ENCODE results near the gene TRIM41. TPM values are rescaled to one million over a fixed set of nuclear protein-coding genes. Genes with fewer than 3 reads are reported as not detected.
"Not testable (repeated sequence)": the region's sequence is repeated elsewhere in the genome, so short reads cannot be mapped to it uniquely, and the experiment has no call there.

Gene TRIM41
- total RNA-seq, 1 donor from 2014 or later: 17.5 TPM

DNA sequence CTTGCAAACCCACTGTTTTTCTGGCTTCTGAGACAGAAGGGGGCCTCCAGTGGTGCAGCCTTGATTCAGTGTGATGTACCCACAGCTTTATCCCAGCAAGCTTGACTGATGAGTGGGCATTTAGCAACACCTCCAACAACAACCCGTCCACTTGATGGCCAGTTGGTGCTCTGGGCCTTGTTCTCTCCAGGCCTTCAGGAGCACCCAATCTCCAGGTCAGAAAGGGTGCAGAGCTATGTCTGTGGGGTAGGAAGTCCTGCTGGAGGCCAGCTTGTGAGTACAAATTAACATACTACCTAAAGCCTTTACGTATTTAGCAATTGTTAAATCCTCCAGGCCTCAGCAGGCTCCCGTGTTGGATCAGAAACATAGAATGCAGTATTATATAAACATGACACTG lies 48.0 kb downstream of the TRIM41 start:
- no peak for TF ChIP-seq CTCF (IDR thresholded peaks at IDR 0.05; ENCODE audit: insufficient read depth, low read length, poor library complexity, severe bottlenecking)
- no peak overlapping the region for H3K4me3 ChIP-seq (ENCODE audit: low read depth, low read length)
- DNase-seq (ENCODE audit: low read depth): no peak
- H3K27me3 ChIP-seq (ENCODE audit: control insufficient read depth, insufficient read depth, low read length): no peaks in the 10 kb centered on the region
- no peaks in the 10 kb centered on the region for H3K36me3 ChIP-seq (ENCODE audit: control insufficient read depth, insufficient read depth, low read length)

DNA sequence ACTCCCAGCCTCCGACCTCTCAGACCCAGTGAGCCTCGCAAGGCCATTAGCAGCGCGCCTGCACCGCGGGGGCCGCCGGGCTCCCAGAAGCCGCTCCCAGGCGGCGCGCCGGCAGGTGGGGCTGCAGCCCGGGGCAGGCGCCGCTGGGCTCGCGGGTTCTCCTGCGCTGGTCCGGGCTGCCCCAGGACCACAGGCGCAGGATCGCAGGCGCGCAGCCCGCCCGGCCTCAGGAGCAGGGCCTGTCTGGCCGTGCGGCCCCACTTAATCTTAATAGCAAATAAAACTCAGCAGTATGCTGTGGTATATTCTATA lies 50.3 kb downstream of the TRIM41 start:
- not testable (repeated sequence) for H3K4me3 ChIP-seq (ENCODE audit: low read depth, low read length); DNase-seq (ENCODE audit: low read depth); H3K27me3 ChIP-seq (ENCODE audit: control insufficient read depth, insufficient read depth, low read length); H3K36me3 ChIP-seq (ENCODE audit: control insufficient read depth, insufficient read depth, low read length)

DNA sequence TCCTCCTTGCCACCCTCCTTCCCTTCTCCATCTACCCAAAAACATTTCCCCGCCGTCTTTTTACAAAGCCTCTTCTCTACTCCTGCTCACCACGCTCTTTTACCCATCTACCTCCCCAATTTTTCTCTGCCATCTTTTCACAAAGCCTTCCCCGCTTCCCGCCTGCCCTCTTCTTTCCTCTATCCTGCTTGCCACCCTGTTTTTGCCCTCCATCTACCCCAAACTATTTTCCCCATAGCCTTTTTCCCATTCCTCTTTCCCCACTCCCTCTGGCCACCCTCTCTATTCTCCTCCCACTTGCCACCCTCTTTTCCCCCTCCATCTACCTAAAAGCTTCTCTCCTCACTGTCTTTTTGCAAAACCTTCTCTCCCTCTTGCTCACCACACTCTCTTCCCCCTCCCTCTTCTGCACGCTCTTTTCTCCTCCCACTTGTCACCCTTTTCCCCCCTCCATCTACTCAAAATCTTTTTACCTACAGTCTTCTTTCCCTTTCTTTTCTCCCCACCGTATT lies 57.2 kb downstream of the TRIM41 start:
- Histone ChIP-seq H3K27me3 (ENCODE audit: control insufficient read depth, insufficient read depth, low read length) (no peaks in the 10 kb centered on the region), H3K4me3 (ENCODE audit: low read depth, low read length) (no peak overlapping the region), H3K36me3 (ENCODE audit: control insufficient read depth, insufficient read depth, low read length) (no peaks in the 10 kb centered on the region)
- no peak for DNase-seq (ENCODE audit: low read depth)
- TF ChIP-seq CTCF (IDR thresholded peaks at IDR 0.05; ENCODE audit: insufficient read depth, low read length, poor library complexity, severe bottlenecking): no peak

GRCh38 chr5:181281077-181281983 lies 58.2 kb downstream of the TRIM41 start:
- Histone ChIP-seq H3K36me3 (ENCODE audit: control insufficient read depth, insufficient read depth, low read length) (no peaks in the 10 kb centered on the region), H3K27me3 (ENCODE audit: control insufficient read depth, insufficient read depth, low read length) (no peaks in the 10 kb centered on the region), H3K4me3 (ENCODE audit: low read depth, low read length) (no peak overlapping the region)
- TF ChIP-seq CTCF (IDR thresholded peaks at IDR 0.05; ENCODE audit: insufficient read depth, low read length, poor library complexity, severe bottlenecking): no peak
- no peak for DNase-seq (ENCODE audit: low read depth)

DNA sequence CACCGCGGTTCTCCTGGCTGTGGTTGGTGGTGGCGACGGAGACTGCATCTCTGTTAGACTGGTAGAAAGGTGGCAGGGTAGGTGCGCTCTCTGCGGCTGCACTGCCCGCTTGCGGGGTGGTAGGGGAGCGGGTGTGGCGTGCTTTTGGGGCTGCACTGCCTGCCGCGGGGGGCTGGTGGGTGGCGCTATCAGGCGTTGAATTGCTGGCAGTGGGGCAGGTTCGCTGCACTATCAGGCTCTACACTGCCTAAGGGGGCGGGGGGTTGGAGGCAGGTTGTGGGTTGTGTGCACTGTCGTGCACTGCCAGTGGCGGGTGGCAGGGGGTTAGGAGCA lies 58.9 kb downstream of the TRIM41 start:
- Histone ChIP-seq H3K4me3 (ENCODE audit: low read depth, low read length) (no peak overlapping the region), H3K36me3 (ENCODE audit: control insufficient read depth, insufficient read depth, low read length) (no peaks in the 10 kb centered on the region), H3K27me3 (ENCODE audit: control insufficient read depth, insufficient read depth, low read length) (no peaks in the 10 kb centered on the region)
- DNase-seq (ENCODE audit: low read depth): no peak
- TF ChIP-seq CTCF (IDR thresholded peaks at IDR 0.05; ENCODE audit: insufficient read depth, low read length, poor library complexity, severe bottlenecking): no peak

DNA sequence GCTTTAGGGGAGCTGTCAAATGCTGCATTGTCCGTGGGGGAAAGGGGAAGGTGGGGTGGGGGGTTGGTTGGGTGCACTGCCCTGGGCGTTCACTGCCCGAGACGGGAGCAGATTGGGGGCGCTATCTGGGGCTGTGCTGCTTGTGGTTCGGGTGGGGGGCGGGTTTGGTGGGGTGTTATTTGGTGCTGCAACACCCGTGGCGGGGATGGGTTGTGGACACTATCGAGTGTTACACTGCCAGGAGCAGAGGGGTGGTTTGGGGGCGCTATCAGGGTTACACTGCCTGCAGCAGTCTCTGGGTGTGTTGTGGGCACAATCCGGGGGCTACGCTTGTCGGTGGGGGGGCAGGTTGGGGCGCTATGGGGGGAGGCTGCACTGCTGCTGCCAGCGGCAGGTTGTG lies 59.3 kb downstream of the TRIM41 start:
- not testable (repeated sequence) for H3K4me3 ChIP-seq (ENCODE audit: low read depth, low read length); DNase-seq (ENCODE audit: low read depth); H3K36me3 ChIP-seq (ENCODE audit: control insufficient read depth, insufficient read depth, low read length); H3K27me3 ChIP-seq (ENCODE audit: control insufficient read depth, insufficient read depth, low read length)

DNA sequence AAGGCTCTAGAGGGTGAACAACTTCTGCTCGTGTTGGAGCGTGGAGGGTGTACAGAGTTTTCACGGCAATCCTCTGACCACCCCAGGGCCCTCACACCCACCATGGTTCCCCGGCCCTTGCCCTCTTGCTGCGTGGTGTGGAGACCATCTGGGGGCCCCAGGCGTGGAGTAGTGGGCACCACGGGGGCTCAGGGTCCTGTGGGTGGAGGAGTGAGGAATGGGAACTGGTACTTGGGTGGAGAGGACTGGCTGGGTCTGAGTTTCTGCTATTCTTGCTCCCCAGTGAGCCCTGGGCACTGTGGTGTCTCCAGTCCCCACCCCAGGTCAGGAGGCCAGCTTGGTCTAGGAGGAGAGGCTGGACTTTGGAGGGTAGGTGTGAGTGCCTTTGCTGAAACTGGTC lies 59.8 kb downstream of the TRIM41 start:
- TF ChIP-seq CTCF (IDR thresholded peaks at IDR 0.05; ENCODE audit: insufficient read depth, low read length, poor library complexity, severe bottlenecking): no peak
- DNase-seq (ENCODE audit: low read depth): no peak

More for the DNA sequence above, 59.8 kb downstream of the TRIM41 start:
- H3K4me3 ChIP-seq (ENCODE audit: low read depth, low read length): no peak overlapping the region
- no peaks in the 10 kb centered on the region for H3K36me3 ChIP-seq (ENCODE audit: control insufficient read depth, insufficient read depth, low read length)
- no peaks in the 10 kb centered on the region for H3K27me3 ChIP-seq (ENCODE audit: control insufficient read depth, insufficient read depth, low read length)
